ENCODE measurements around the gene DPYSL5.

Gene DPYSL5

DNA sequence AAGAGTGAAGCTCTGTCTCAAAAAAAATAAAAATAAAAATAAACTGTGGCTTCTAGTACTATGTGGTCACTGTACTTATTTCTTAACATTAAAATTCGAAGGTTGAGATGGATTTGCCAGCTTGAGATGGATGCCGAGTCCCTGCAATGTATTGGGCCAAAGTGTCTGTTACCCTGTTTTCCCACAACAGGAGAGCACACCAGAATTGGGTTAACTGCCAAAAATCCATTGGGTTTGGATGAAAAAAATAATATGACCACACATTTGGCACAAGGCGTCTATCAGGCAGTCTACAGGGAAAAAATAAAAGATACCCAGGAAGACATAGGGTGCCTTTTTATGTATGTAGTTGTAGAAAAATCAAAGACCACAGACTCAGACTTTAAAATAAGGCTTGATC lies 103.3 kb downstream of the DPYSL5 start:
- DNase-seq: no peak
- Histone ChIP-seq H3K9me3 (ENCODE audit: severe bottlenecking) (no peaks in the 10 kb centered on the region), H3K4me3 (ENCODE audit: low read depth, low read length) (no peak overlapping the region), H3K27ac (no peak overlapping the region), H3K27me3 (ENCODE audit: insufficient read depth, low read depth, severe bottlenecking) (no peaks in the 10 kb centered on the region), H3K36me3 (peaks cover 36% of the 10 kb centered on the region)
- TF ChIP-seq, protein P1, sequence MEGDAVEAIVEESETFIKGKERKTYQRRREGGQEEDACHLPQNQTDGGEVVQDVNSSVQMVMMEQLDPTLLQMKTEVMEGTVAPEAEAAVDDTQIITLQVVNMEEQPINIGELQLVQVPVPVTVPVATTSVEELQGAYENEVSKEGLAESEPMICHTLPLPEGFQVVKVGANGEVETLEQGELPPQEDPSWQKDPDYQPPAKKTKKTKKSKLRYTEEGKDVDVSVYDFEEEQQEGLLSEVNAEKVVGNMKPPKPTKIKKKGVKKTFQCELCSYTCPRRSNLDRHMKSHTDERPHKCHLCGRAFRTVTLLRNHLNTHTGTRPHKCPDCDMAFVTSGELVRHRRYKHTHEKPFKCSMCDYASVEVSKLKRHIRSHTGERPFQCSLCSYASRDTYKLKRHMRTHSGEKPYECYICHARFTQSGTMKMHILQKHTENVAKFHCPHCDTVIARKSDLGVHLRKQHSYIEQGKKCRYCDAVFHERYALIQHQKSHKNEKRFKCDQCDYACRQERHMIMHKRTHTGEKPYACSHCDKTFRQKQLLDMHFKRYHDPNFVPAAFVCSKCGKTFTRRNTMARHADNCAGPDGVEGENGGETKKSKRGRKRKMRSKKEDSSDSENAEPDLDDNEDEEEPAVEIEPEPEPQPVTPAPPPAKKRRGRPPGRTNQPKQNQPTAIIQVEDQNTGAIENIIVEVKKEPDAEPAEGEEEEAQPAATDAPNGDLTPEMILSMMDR (IDR thresholded peaks at IDR 0.05; ENCODE audit: low read depth, low read length): no peak

DNA sequence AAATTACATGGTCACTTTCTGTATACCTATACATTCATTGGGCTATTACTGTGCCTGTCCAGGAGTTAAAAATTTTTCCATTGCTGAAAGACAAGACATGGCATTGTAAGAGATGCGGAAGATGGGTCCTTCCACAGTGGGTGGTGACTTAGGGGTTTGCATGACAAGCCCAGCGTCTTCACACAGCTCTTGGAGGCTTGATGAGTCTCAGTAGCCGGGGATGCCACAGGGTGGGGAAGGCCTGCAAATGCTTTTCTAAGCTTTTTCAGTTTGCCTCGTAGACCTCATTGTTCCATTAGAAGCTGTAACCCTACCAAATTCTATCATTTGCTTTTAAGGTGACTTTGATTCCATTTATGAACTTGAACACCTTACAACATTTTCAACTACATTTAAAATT lies 104.4 kb downstream of the DPYSL5 start:
- Histone ChIP-seq H3K27me3 (ENCODE audit: insufficient read depth, low read depth, severe bottlenecking) (no peaks in the 10 kb centered on the region), H3K4me3 (ENCODE audit: low read depth, low read length) (no peak overlapping the region), H3K9me3 (ENCODE audit: severe bottlenecking) (no peaks in the 10 kb centered on the region), H3K27ac (no peak overlapping the region), H3K36me3 (peaks cover 25% of the 10 kb centered on the region)
- DNase-seq: no peak
- TF ChIP-seq, protein P1 (IDR thresholded peaks at IDR 0.05; ENCODE audit: low read depth, low read length): no peak

DNA sequence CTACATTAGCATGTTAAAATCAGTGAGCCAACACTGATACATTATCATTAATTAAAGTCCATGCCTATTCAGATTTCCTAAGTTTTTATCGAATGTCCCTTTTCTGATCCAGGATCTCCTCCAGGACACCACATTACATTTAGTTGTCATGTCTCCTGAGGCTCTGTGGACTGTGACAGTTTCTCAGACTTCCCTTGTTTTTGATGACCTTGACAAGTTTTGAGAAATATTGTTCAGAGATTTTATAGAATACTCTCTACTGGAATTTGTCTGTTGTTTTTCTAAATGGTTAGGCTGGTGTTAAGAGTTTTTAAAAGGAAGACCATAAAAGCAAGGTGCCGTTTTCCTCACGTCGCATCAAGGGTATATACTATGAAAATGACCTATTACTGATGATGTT lies 106.2 kb downstream of the DPYSL5 start:
- DNase-seq: no peak
- H3K27ac ChIP-seq: no peak overlapping the region
- H3K27me3 ChIP-seq (ENCODE audit: insufficient read depth, low read depth, severe bottlenecking): no peaks in the 10 kb centered on the region
- H3K9me3 ChIP-seq (ENCODE audit: severe bottlenecking): no peaks in the 10 kb centered on the region
- H3K4me3 ChIP-seq (ENCODE audit: low read depth, low read length): no peak overlapping the region
- TF ChIP-seq, protein P1 (IDR thresholded peaks at IDR 0.05; ENCODE audit: low read depth, low read length): no peak
- H3K36me3 ChIP-seq: peaks cover 7% of the 10 kb centered on the region

DNA sequence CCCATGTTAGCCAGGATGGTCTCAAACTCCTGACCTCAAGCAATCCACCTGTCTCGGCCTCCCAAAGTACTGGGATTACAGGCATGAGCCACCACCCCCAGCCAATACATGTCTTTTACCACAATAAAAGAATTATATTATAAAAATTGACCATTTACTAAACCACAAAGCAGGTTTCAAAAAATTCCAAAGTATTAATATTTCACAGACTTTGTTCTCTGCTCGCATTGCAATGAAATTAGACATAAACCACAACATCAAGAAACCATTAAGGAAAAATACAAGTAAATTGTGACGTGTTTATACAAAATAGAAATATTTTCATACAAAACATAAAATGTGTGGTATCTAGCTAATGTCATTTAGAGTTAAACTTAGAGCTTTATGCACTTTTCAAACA lies 109.1 kb downstream of the DPYSL5 start:
- Histone ChIP-seq H3K27me3 (ENCODE audit: insufficient read depth, low read depth, severe bottlenecking) (no peaks in the 10 kb centered on the region), H3K36me3 (no peaks in the 10 kb centered on the region), H3K4me3 (ENCODE audit: low read depth, low read length) (no peak overlapping the region), H3K27ac (no peak overlapping the region), H3K9me3 (ENCODE audit: severe bottlenecking) (no peaks in the 10 kb centered on the region)
- TF ChIP-seq, protein P1 (IDR thresholded peaks at IDR 0.05; ENCODE audit: low read depth, low read length): no peak
- no peak for DNase-seq

DNA sequence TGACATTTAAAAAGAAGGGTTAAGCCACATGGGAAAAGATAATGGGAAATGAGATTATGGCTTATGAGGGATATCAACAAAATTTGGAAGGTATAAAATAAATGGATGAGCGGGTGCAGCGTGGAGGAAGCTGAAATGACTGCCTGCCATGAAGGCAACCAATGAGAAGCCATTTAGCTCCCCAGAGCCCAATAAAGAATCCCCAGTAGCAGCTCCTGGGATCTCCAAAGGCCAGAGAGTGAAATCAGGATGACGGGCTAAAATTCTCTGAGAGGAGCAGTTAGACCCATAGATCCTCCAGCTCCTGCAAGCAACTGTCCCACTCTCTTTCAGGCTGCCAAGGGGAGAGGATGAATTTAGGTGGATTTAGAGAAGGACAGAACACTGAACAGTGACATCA lies 109.6 kb downstream of the DPYSL5 start:
- Histone ChIP-seq H3K27me3 (ENCODE audit: insufficient read depth, low read depth, severe bottlenecking) (no peaks in the 10 kb centered on the region), H3K4me3 (ENCODE audit: low read depth, low read length) (no peak overlapping the region), H3K27ac (no peak overlapping the region), H3K36me3 (no peaks in the 10 kb centered on the region), H3K9me3 (ENCODE audit: severe bottlenecking) (no peaks in the 10 kb centered on the region)
- TF ChIP-seq, protein P1 (IDR thresholded peaks at IDR 0.05; ENCODE audit: low read depth, low read length): no peak
- DNase-seq: no peak

DNA sequence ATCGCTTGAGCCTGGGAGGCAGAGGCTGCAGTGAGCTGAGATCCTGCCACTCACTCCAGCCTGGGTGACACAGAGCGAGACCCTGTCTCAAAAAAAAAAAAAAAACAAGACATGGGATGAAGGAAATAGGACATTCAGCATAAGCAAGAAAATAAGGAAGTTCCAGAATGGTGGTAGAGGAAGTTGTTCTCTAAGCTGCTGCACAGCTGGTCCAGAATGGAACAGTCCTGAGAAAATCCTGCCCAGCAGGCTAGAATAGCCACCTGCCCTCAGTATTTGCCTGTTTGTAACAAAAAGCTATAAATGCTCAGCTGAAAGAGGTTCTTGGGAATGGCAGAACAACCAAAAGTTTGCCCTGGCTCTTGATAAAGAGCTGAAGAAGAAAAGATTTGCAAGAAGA lies 111.4 kb downstream of the DPYSL5 start:
- Histone ChIP-seq H3K4me3 (ENCODE audit: low read depth, low read length) (no peak overlapping the region), H3K9me3 (ENCODE audit: severe bottlenecking) (no peaks in the 10 kb centered on the region), H3K36me3 (no peaks in the 10 kb centered on the region), H3K27ac (no peak overlapping the region), H3K27me3 (ENCODE audit: insufficient read depth, low read depth, severe bottlenecking) (no peaks in the 10 kb centered on the region)
- TF ChIP-seq, protein P1 (IDR thresholded peaks at IDR 0.05; ENCODE audit: low read depth, low read length): no peak
- DNase-seq: no peak
